PC-3 (cell line): ENCODE measurements around the gene IQSEC3. TPM values are rescaled to one million over a fixed set of nuclear protein-coding genes. Genes with fewer than 3 reads are reported as not detected.

ENCODE experiments used
- ATAC-seq: fragments of 200-7000 bp; cut with Tn5 transposase; 2 replicates; pipeline ENCODE4 v1.9.1; 2020; ENCODE audit warnings: mild to moderate bottlenecking, moderate library complexity
- BruUV-seq: library from RNA; stranded (reverse); fragments of 400-500 nt; replicated peaks from 2 replicates; lab custom pipeline; 2021; lab: Mats Ljungman, UMichigan
- CTCF ChIA-PET: fragments of 300-600 bp; sonication (Branson Sonifier 250); formaldehyde crosslinking; loops from one replicate; lab custom pipeline; 2022; ENCODE audit warnings: antibody characterized with exemption; lab: Charles Lee
- POLR2A ChIA-PET: fragments of 300-600 bp; sonication (Branson Sonifier 250); formaldehyde crosslinking; loops from one replicate; lab custom pipeline; 2022; ENCODE audit warnings: antibody characterized with exemption; ENCODE audit not compliant: unreplicated experiment; lab: Charles Lee
- DNase-seq: peaks from one replicate; pipeline ENCODE4 v3.0.0-alpha.2; 2015
- H2AFZ ChIP-seq: fragments of 300-600 bp; sonication (generic); 2 replicates; pipeline ENCODE4 v1.6.0; 2016; ENCODE audit warnings: antibody characterized with exemption, low read length
- H3F3A ChIP-seq: fragments of 300-600 bp; sonication (generic); one replicate; pipeline ENCODE4 v1.6.0; 2017; ENCODE audit warnings: antibody characterized with exemption, low read length, control low read depth, mild to moderate bottlenecking; ENCODE audit not compliant: unreplicated experiment
- H3K27ac ChIP-seq: fragments of 300-600 bp; sonication (generic); 2 replicates; pipeline ENCODE4 v1.5.1; 2016; ENCODE audit warnings: mild to moderate bottlenecking, low read length
- H3K27me3 ChIP-seq: fragments of 300-600 bp; sonication (generic); 2 replicates; pipeline ENCODE4 v1.6.1; 2016; ENCODE audit warnings: low read length, mixed read lengths
- H3K36me3 ChIP-seq: fragments of 300-600 bp; sonication (generic); 2 replicates; pipeline ENCODE4 v1.6.1; 2016; ENCODE audit warnings: low read depth, mixed run types, low read length, mixed read lengths
- H3K4me1 ChIP-seq: fragments of 300-600 bp; sonication (generic); 2 replicates; pipeline ENCODE4 v1.5.1; 2016; ENCODE audit warnings: low read length; ENCODE audit not compliant: insufficient read depth
- H3K4me2 ChIP-seq: fragments of 300-600 bp; sonication (generic); 2 replicates; pipeline ENCODE4 v1.6.0; 2016; ENCODE audit warnings: low read length
- H3K4me3 ChIP-seq: fragments of 300-600 bp; sonication (generic); 2 replicates; pipeline ENCODE4 v1.5.1; 2016; ENCODE audit warnings: mild to moderate bottlenecking, low read length, mixed read lengths
- H3K79me2 ChIP-seq: fragments of 300-600 bp; sonication (generic); 2 replicates; pipeline ENCODE4 v1.6.1; 2017; ENCODE audit warnings: low read length, mixed read lengths
- H3K9ac ChIP-seq: fragments of 300-600 bp; sonication (generic); 2 replicates; pipeline ENCODE4 v1.6.0; 2016; ENCODE audit warnings: mild to moderate bottlenecking, low read length
- H3K9me2 ChIP-seq: fragments of 300-600 bp; sonication (generic); replicated peaks from 2 replicates; pipeline ENCODE4 v1.6.1; 2016; ENCODE audit warnings: mixed run types, low read length, mixed read lengths
- H3K9me3 ChIP-seq: fragments of 300-600 bp; sonication (generic); 2 replicates; pipeline ENCODE4 v1.6.1; 2016; ENCODE audit warnings: low read length, mixed read lengths
- H4K20me1 ChIP-seq: fragments of 300-600 bp; sonication (generic); 2 replicates; pipeline ENCODE4 v1.6.1; 2016; ENCODE audit warnings: low read length, mixed read lengths
- EZH2 ChIP-seq: fragments of 300-600 bp; sonication (generic); IDR thresholded peaks from one replicate; pipeline ENCODE4 v1.6.1; 2017; ENCODE audit warnings: antibody characterized with exemption, mild to moderate bottlenecking, low read length; ENCODE audit not compliant: unreplicated experiment
- EZH2phosphoT487 ChIP-seq: fragments of 300-600 bp; sonication (generic); IDR thresholded peaks from 2 replicates; pipeline ENCODE4 v1.6.1; 2018; ENCODE audit warnings: mild to moderate bottlenecking, antibody characterized with exemption, low read length, borderline replicate concordance
- intact Hi-C: fragments of 100-400 bp; cut with micrococcal nuclease; formaldehyde crosslinking; loops from 2 replicates; pipeline ENCODE4 v1.9.0; 2023
- total RNA-seq: library from RNA; depleted of rRNA; stranded (reverse); fragments of >200 nt; gene quantifications from 2 replicates; pipeline ENCODE4 v1.2.3, GENCODE V29; 2014
- TF ChIP-seq, protein P1 (sequence below): fragments of 300-600 bp; sonication (generic); conservative IDR thresholded peaks from 2 replicates; pipeline ENCODE4 v1.5.1; 2017; ENCODE audit warnings: antibody characterized with exemption, low read depth, mild to moderate bottlenecking, low read length

Gene IQSEC3
- total RNA-seq, 1 experiment from 2014 or later, result 0.11 TPM

DNA sequence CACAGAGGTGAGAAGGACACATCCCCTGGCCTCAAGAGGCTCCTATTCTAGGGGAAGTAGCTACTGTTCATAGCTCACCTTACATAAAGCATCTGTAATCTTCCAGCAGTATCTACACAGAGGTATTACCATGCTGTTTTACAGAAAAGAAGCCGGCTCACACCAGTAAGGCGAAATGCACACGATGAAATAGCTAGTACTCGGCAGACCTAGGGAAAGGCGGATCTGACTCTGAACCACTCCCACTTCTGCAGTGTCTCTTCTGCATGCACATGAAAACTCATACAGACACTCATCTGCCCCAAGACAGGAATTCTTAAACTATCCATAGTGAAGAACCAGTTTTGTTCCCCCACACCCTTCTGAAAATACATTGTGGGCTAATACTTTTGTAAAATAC, 73.6 kb downstream of the IQSEC3 start:
- H3F3A ChIP-seq, result no peaks in the 10 kb centered on the region
- H3K36me3 ChIP-seq, result no peaks in the 10 kb centered on the region
- H3K4me3 ChIP-seq, result no peak overlapping the region
- no peak overlapping the region for H3K4me2 ChIP-seq
- H2AFZ ChIP-seq, result no peak overlapping the region
- BruUV-seq, result no TSS peak
- no peaks in the 10 kb centered on the region for H3K9me3 ChIP-seq
- no peak for TF ChIP-seq EZH2
- TF ChIP-seq, protein P1, sequence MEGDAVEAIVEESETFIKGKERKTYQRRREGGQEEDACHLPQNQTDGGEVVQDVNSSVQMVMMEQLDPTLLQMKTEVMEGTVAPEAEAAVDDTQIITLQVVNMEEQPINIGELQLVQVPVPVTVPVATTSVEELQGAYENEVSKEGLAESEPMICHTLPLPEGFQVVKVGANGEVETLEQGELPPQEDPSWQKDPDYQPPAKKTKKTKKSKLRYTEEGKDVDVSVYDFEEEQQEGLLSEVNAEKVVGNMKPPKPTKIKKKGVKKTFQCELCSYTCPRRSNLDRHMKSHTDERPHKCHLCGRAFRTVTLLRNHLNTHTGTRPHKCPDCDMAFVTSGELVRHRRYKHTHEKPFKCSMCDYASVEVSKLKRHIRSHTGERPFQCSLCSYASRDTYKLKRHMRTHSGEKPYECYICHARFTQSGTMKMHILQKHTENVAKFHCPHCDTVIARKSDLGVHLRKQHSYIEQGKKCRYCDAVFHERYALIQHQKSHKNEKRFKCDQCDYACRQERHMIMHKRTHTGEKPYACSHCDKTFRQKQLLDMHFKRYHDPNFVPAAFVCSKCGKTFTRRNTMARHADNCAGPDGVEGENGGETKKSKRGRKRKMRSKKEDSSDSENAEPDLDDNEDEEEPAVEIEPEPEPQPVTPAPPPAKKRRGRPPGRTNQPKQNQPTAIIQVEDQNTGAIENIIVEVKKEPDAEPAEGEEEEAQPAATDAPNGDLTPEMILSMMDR, result no peak
- no peak for TF ChIP-seq EZH2phosphoT487
- no peaks in the 10 kb centered on the region for H3K4me1 ChIP-seq
- DNase-seq (no peak), ATAC-seq (no peak)
- intact Hi-C loops, result no loop called here
- H4K20me1 ChIP-seq, result no peaks in the 10 kb centered on the region
- H3K27me3 ChIP-seq, result peaks cover 18% of the 10 kb centered on the region; the same call in 1 of the 2 replicates
- no peaks in the 10 kb centered on the region for H3K9me2 ChIP-seq
- POLR2A ChIA-PET, result no interaction called here
- H3K9ac ChIP-seq, result no peak overlapping the region
- H3K27ac ChIP-seq, result no peak overlapping the region
- no peaks in the 10 kb centered on the region for H3K79me2 ChIP-seq
- CTCF ChIA-PET, result no interaction called here

DNA sequence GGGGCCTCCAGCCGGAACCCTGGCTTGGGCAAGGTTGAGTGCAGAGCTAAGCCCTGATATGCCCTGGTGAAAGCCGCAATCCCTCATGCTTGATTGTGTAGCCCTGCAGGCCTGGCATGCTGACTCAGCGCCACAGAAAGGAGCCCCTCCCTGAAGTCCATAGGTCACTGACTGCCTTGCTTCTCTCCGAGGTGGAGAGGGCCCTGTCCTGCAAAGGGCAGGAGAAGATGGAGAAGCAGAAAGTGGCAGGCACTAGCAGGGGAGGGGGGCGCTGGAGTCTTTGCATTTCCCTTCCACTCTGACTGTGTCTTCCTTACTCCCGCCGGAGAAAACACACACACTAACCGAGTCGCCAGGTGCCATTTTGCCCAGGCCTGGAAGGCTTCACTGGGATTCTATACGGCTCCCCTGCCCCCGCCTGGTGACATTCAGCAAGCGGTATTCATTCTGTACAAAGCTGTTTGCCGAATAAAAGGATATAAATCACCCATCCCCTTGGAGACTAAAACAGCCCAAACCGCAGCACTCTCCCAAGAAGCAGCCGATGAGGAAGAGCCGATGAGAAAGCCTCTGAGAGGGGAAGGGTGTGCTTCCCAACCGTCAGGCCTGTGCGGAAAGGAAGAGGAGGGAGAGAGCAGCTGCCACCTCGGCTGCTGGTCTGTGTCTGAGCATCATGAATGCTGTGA, 77.5 kb downstream of the IQSEC3 start:
- intact Hi-C loops, result no loop called here
- no peaks in the 10 kb centered on the region for H3K79me2 ChIP-seq
- no peak overlapping the region for H2AFZ ChIP-seq
- no peaks in the 10 kb centered on the region for H4K20me1 ChIP-seq
- H3F3A ChIP-seq, result no peaks in the 10 kb centered on the region
- H3K27ac ChIP-seq, result no peak overlapping the region
- H3K9me2 ChIP-seq, result no peaks in the 10 kb centered on the region
- no peak overlapping the region for H3K4me2 ChIP-seq
- H3K9ac ChIP-seq, result no peak overlapping the region
- POLR2A ChIA-PET, result no interaction called here
- H3K9me3 ChIP-seq, result no peaks in the 10 kb centered on the region
- H3K4me3 ChIP-seq, result no peak overlapping the region
- CTCF ChIA-PET, result no interaction called here
- DNase-seq, result peak; percentile 18
- peaks cover 23% of the 10 kb centered on the region for H3K27me3 ChIP-seq
- TF ChIP-seq EZH2, result no peak
- no peaks in the 10 kb centered on the region for H3K36me3 ChIP-seq
- no peak for ATAC-seq
- H3K4me1 ChIP-seq, result no peaks in the 10 kb centered on the region
- BruUV-seq, result no TSS peak

DNA sequence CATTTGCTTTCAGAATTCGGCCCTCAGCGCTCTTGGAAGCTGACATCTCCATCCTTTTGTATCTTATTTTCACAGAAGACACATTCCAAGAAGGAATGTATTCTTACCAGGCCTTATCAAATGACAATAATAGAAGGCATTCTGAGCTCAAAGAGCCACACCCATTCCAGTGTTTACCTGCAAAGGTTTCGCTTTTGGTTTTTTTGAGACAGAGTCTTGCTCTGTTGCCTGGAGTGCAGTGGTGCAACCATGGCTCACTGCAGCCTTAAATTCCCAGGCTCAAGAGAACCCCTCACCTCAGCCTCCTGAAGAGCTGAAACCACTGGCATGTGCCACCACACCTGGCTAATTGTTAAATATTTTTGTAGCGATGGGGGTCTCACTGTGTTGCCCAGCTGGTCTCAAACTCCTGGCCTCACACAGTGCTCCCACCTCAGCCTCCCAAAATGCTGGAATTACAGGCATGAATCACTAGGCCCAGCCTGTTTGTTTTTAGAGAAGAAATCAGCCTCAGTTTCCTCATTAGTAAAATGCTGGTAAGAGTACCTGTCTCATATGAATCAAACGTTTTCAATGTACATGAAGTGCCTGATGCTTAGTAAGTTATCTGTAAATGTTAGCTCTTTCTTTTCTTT, 78.2 kb downstream of the IQSEC3 start:
- ATAC-seq (no peak), DNase-seq (no peak)
- BruUV-seq, result no TSS peak
- POLR2A ChIA-PET, result no interaction called here
- H3K27me3 ChIP-seq, result peaks cover 28% of the 10 kb centered on the region
- H3K9ac ChIP-seq, result no peak overlapping the region
- no peaks in the 10 kb centered on the region for H4K20me1 ChIP-seq
- no peak overlapping the region for H3K4me2 ChIP-seq
- no peak overlapping the region for H2AFZ ChIP-seq
- H3K9me3 ChIP-seq, result no peaks in the 10 kb centered on the region
- H3K9me2 ChIP-seq, result no peaks in the 10 kb centered on the region
- no peaks in the 10 kb centered on the region for H3K4me1 ChIP-seq
- H3K4me3 ChIP-seq, result no peak overlapping the region
- no peaks in the 10 kb centered on the region for H3K36me3 ChIP-seq
- CTCF ChIA-PET, result no interaction called here
- no peak overlapping the region for H3K27ac ChIP-seq
- H3F3A ChIP-seq, result no peaks in the 10 kb centered on the region
- TF ChIP-seq, protein P1, result no peak
- TF ChIP-seq EZH2phosphoT487 (no peak), EZH2 (no peak)
- intact Hi-C loops, result no loop called here
- no peaks in the 10 kb centered on the region for H3K79me2 ChIP-seq
